Fibroblast of skin of scalp (primary cell): ENCODE data around the gene MTUS2.

Source experiments
- DNase-seq: peaks from one replicate; pipeline ENCODE4 v3.0.0-alpha.2; 2013

Gene MTUS2

GRCh38 chr13:29038700-29039099 is 218.6 kb downstream of the MTUS2 start:
- no peak for DNase-seq

- no peak for DNase-seq
These were observed 219.1 kb downstream of the MTUS2 start for GRCh38 chr13:29039212-29039611.

- DNase-seq: no peak
These were observed 226.4 kb downstream of the MTUS2 start for GRCh38 chr13:29046588-29046987.

DNA sequence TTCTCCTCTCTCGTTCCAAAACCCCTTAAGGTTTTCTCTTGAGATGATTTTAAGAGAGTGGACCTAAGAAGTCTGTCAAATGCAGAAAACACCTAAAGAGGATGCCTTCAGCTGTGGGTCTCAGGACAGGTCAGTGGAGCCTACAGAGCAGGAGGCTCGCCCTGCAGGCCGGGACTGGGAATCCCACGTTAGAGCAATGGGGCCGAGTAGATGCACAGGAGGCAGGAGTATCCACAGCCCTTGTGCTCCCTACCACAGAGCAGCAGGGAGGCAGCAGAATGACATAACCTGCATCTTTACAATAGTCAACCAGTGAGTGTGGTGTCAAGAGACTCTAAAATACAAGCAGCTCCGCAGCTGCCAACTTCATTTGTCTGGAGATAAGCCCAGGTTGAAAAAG is 229.4 kb downstream of the MTUS2 start:
- DNase-seq: no peak

GRCh38 chr13:29050719-29051118 is 230.6 kb downstream of the MTUS2 start:
- DNase-seq: no peak

DNA sequence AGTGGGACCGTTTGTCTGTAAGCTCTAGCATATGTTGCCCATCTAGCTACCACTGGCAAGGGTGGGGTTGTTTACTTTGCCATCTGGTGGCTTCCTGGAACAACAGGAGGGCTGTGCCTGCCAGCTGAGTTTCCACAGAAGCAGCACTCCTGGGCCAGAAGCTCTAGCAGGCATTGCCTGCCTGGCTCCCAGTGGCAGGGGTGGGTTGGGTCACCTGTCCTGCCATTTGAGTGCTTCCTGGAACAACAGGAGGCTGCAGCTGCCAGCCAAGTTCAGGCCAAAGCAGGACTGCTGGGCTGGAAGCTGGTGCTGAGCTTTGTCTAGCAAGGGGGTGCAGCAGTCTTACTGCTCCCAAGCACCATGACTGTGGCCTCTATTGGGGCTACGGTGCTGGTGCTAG is 239.7 kb downstream of the MTUS2 start:
- no peak for DNase-seq

DNA sequence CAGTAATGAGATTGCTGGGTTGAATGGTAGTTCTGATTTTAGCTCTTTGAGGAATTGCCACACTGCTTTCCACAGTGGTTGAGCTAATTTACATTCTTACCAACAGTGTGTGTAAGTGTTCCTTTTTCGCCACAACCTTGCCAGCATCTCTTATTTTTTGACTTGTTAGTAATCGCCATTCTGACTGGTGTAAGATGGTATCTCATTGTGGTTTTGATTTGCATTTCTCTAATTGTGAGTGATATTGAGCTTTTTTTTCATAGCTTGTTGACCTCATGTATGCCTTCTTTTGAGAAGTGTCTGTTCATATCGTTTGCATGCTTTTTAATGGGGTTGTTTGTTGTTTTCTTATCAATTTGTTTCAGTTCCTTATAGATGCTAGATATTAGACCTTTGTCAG is 245.0 kb downstream of the MTUS2 start:
- no peak for DNase-seq

- no peak for DNase-seq
These were observed 247.3 kb downstream of the MTUS2 start for GRCh38 chr13:29067306-29067945.

DNA sequence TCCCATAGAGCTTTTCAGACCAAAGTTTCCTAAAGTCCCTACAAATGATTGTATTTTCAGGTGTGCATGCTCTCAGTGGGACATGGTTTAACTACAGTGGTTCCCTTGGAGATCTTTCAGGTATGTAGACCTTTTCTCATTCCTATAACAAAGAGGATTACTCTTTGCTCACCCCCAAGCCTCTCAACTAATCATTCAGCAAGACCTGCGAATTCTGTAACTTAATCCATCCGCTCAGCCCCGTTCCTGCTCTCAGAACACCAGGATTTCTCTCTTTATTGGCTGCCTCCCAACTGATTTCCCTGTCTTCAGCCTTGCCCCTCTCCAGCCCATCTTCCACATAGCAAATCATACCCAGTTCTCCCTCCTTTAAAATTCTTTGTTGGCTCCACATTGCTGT is 253.6 kb downstream of the MTUS2 start:
- no peak for DNase-seq

DNA sequence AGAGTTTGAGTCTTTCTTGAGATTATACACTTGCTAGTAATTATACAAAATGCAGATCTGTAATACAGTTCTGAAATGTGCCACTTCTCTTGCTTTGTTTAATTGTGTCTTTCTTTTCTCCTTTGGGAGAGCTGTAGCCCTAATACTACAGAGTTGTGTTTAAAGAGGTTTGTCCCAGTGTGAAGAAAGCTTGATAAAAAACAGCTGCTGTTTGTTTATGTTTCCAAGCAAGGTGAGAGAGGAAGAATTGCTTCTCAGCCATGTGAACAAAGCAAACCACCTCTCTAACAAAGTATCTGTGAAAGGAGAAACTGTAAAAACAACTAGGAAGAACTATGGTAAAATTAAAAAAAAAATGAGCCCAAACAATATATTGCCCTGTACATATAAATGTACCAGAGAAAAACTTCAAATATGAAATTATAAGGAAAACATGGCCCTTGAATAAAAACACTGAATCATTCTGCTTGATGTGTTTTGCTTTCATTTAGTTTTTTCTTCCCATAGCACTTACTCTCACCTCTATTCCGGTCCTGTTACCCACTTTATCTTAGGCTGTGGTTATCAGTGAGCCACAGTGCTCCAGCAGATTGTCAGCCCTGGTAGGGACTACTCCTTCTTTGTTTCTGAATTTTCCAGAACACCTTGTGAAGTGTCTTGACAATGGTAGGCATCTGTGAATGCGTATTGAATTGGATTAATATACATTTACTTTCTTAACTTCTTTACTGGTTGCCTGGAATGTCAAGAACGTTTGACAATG is 257.1 kb downstream of the MTUS2 start:
- DNase-seq: no peak

GRCh38 chr13:29081036-29081435 is 260.9 kb downstream of the MTUS2 start:
- DNase-seq: no peak

DNA sequence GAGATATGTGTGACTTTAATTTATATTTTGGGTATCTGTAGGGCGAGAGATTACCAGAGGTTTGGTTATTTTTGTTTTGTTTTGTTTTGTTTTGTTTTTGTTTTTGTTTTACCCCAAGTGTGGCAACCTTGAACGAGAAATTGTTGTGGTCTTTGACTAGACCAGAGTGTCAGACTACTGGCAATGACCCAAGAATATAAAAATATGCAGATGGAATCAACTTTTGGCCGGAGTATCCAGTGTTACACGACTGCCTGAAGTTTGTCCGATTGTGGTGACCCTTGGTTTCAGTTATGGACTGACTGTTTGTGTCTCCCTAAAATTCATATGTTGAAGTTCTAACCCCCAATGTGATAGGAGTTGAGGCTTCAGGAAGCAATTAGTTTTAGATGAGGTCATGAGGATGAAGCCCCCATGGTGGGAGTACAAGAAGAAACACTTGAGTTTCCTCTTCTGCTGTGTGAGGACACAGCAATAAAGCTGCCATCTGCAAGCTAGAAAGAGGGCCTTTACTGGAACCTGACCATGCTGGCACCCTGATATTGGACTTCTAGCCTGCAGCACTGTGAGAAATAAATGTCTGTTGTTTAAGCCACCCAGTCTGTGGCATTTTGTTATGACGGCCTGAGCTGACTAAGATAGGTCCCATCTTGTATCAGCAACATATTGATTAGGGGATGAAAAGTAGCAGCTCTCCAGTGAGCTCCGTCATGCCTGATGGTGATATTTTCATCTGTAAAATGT is 261.7 kb downstream of the MTUS2 start:
- no peak for DNase-seq

DNA sequence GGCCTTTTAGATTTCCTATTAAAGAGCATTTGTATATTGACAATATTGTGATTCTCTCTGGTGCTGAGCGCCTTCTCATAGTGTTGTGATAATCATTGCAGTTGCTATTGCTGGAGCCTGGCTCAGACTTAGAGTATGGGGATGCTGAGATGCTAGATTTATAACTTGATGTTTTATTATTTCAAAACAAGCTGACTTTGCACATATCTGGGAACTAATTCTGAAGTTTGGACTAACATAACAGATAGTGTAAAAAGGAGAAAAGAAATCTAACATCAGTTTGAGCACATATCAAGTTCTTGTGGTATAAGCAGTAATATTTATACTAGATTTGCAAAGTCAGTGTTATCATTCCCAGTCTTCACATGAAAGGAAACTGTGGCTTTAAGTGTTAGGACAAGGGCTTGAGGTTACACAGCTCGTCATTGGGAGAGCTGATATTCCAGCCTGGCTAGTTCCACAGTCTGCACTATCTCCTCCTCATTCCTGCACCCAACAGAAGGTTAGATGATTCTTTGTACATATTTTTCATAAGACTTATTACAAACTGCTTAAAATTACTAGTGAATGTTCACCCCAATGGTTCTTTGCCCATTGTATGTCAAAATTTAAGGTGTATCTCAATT is 279.8 kb downstream of the MTUS2 start:
- no peak for DNase-seq

GRCh38 chr13:29100758-29101157 is 280.6 kb downstream of the MTUS2 start:
- DNase-seq: no peak

DNA sequence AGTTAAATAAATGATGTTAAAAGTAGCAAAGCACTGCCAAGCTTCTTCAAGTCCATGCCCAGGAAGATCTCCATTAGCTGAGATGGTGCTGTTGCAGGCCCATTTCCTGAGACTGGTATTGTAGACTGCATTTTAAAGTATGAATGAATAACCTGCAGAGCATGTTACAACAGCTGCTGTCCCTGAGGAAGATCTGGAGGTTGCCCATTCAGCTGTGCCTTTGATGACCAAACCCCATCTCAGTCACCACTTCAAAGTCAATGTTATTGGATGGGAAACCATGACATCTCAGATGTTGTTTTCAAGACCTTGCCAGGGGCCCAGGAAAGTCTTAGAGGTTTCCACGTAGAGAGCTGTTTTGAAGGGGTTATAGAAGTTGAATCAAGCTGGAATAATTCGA is 281.3 kb downstream of the MTUS2 start:
- DNase-seq: no peak

DNA sequence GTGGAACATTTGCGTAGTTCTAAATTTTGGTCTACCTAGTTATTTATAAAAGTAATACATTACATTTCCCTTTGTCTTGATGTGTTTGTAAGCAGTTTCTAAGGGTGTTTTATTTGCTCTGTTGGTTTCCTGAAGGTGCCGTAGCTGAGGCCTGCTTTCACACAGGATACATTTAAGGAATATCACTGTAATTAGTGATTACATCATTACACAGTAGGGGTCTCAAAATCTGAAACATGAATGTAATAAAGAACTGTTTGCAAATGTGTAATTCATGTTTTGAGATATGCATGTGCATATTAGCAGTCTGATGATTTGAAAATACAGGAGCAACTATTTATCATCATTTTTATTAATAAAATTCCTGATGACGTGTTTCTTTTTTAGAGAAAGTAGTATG is 281.8 kb downstream of the MTUS2 start:
- no peak for DNase-seq

DNA sequence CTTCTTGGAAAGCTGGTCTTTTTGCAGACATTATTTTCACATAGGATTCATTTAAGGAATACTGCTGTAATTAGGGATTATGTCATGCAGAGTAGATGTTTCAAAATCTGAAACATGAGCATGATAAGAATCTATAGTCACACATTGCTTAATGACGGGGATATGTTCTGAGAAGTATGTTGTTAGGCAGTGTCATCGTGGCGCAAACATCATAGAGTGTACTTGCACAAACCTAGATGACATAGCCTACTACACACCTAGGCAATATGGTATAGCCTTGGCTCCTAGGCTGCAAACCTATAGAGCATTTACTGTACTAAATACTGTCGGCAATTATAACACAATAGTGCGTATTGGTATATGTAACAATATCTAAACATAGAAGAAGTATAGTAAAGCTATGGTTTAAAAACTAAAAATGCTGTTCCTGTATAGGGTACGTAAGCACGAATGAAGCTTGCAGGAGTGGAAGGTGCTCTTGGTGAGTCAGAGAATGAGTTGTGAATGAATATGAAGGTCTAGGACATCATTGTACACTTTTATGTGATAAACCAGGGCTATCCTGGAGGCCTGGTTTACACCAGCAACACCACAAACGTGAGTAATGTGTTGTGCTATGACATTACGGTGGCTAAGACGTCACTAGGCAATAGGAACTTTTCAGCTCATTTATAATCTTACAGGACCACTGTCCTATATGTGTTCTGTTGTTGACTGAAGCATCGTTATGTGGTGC is 283.1 kb downstream of the MTUS2 start:
- DNase-seq: no peak

DNA sequence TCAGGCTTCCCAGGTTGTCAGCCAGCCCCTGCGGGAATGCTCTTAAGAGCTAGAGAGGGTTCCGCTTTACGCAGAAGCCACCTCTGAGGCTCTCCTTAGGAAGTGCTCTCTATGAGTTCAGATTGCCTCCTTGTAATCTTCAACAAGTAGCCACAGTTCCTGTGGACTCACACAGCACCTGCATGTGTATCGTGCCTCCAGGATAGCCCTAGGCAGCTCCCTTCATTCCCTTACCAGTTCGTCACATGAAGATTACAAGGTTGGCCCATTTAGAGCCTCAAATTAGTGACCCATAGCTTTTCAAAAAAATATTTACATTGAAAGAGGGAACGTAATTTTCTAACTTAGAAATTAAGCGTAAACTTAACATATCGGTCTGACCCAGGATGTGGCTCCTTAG is 284.3 kb downstream of the MTUS2 start:
- DNase-seq: no peak

DNA sequence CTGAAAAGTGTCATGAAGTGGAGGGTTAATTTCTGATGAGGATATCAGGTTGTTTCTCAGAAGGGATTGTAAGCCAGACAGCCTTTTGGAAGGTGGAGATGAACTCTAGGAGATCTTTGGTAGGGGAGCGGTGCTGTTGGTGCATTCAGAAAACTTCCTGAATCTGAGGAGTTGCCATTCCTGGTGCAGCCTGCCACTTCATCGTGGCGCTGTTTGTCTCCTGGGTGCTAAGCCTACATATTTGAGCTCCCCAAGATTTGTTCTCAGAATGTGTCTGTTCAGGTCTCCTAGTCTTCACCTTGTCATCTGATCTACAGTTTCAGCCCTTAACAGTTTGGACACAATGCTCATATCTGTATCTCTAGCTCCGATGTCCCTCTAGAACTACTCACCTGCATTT is 285.6 kb downstream of the MTUS2 start:
- no peak for DNase-seq

- no peak for DNase-seq
These were observed 286.5 kb downstream of the MTUS2 start for GRCh38 chr13:29106651-29107050.

GRCh38 chr13:29108068-29108786 is 288.1 kb downstream of the MTUS2 start:
- DNase-seq: no peak

GRCh38 chr13:29109987-29110386 is 289.8 kb downstream of the MTUS2 start:
- no peak for DNase-seq
